ENCODE results near the gene FBN3. TPM values are rescaled to one million over a fixed set of nuclear protein-coding genes. Genes with fewer than 3 reads are reported as not detected.

FBN3 gene
- total and polyA plus RNA-seq, 8 donors = 0.08 to 0.55 TPM; not detected in 6

GRCh38 chr19:8057545-8058270 is 91.7 kb downstream of the FBN3 start:
- TF ChIP-seq CTCF (IDR thresholded peaks at IDR 0.05) (no peak), EP300 (IDR thresholded peaks at IDR 0.05) (no peak), POLR2AphosphoS5 (IDR thresholded peaks at IDR 0.05) (no peak), POLR2A (IDR thresholded peaks at IDR 0.05) (no peak)
- no peaks in the 10 kb centered on the region for H3K4me1 ChIP-seq
- H3K27ac ChIP-seq = no peak overlapping the region
- H3K36me3 ChIP-seq = no peaks in the 10 kb centered on the region
- intact Hi-C loops (cut with DNase I; ENCODE audit: low total_unique reads) = no loop called here
- no peak for DNase-seq
- H3K27me3 ChIP-seq = no peaks in the 10 kb centered on the region
- no peaks in the 10 kb centered on the region for H3K9me3 ChIP-seq
- WGBS, 5 donors = 74 to 76% (median 74%) methylated on average over 4 to 7 of the region's 7 CpGs
- H3K4me3 ChIP-seq = no peak overlapping the region

- no peaks in the 10 kb centered on the region for H3K27me3 ChIP-seq
- H3K36me3 ChIP-seq = no peaks in the 10 kb centered on the region
- TF ChIP-seq CTCF (IDR thresholded peaks at IDR 0.05) = no peak
- 76 to 95% (median 89%) methylated on average over 3 to 4 of the region's 4 CpGs for WGBS, 5 donors
- no peaks in the 10 kb centered on the region for H3K4me1 ChIP-seq
- no peak for DNase-seq
- H3K4me3 ChIP-seq = no peak overlapping the region
- intact Hi-C loops (cut with DNase I; ENCODE audit: low total_unique reads) = no loop called here
- no peak overlapping the region for H3K27ac ChIP-seq
- no peaks in the 10 kb centered on the region for H3K9me3 ChIP-seq
These were observed 92.9 kb downstream of the FBN3 start for GRCh38 chr19:8056533-8056932.

- Histone ChIP-seq H3K27me3 (peaks cover 0 to 16% (median 7%) of the 10 kb centered on the region in 3 donors), H3K4me1 (peaks cover 6 to 13% (median 9%) of the 10 kb centered on the region in 4 donors), H3K27ac (no peak overlapping the region), H3K9me3 (no peaks in the 10 kb centered on the region), H3K4me3 (no peak overlapping the region), H3K36me3 (no peaks in the 10 kb centered on the region)
- no peak for TF ChIP-seq POLR2A (IDR thresholded peaks at IDR 0.05)
- no peak for TF ChIP-seq EP300 (IDR thresholded peaks at IDR 0.05)
- no peak for TF ChIP-seq CTCF (IDR thresholded peaks at IDR 0.05)
- TF ChIP-seq POLR2AphosphoS5 (IDR thresholded peaks at IDR 0.05) = no peak
- 23 to 47% (median 28%) methylated on average over 7 to 9 of the region's 9 CpGs for WGBS, 5 donors
- intact Hi-C loops (cut with DNase I; ENCODE audit: low total_unique reads) = no loop called here
- peak in 1 of 2 donors; percentile 37 for DNase-seq
These were observed 95.2 kb downstream of the FBN3 start for GRCh38 chr19:8054169-8054568.

- intact Hi-C loops (cut with DNase I; ENCODE audit: low total_unique reads) = no loop called here
- DNase-seq = no peak
- Histone ChIP-seq H3K4me1 (peaks cover 6 to 13% (median 9%) of the 10 kb centered on the region in 4 donors), H3K27me3 (peaks cover 0 to 20% (median 7%) of the 10 kb centered on the region in 3 donors), H3K27ac (no peak within 1 kb of the TSS), H3K36me3 (no peaks in the 10 kb centered on the region), H3K4me3 (no peak within 1 kb of the TSS), H3K9me3 (no peaks in the 10 kb centered on the region)
- WGBS, 5 donors = 57 to 74% (median 66%) methylated on average over 7 of the region's 7 CpGs
- no peak for TF ChIP-seq POLR2AphosphoS5 (IDR thresholded peaks at IDR 0.05)
- TF ChIP-seq POLR2A (IDR thresholded peaks at IDR 0.05) = no peak
- no peak for TF ChIP-seq EP300 (IDR thresholded peaks at IDR 0.05)
- TF ChIP-seq CTCF (IDR thresholded peaks at IDR 0.05) = no peak
These were observed 96.9 kb downstream of the FBN3 start, which contains the start of gene CCL25 for GRCh38 chr19:8052464-8052859. CCL25 (plus strand) TSS chr19:8052760; CDS start chr19:8053050, 290 bp downstream.

All from stomach (tissue), 9 donors.